Caco-2 (cell line): ENCODE measurements around the gene SETD5. TPM values are rescaled to one million over a fixed set of nuclear protein-coding genes. Genes with fewer than 3 reads are reported as not detected.

ENCODE experiments used
- BruUV-seq: library from RNA; stranded (reverse); fragments of 400-500 nt; replicated peaks from 2 replicates; lab custom pipeline; 2021; lab: Mats Ljungman, UMichigan
- CTCF ChIA-PET: fragments of 300-600 bp; sonication (Branson Sonifier 250); formaldehyde crosslinking; loops from one replicate; lab custom pipeline; 2022; ENCODE audit warnings: antibody characterized with exemption; lab: Charles Lee
- POLR2A ChIA-PET: fragments of 300-600 bp; sonication (Branson Sonifier 250); formaldehyde crosslinking; loops from one replicate; lab custom pipeline; 2022; ENCODE audit warnings: antibody characterized with exemption; lab: Charles Lee
- DNase-seq, 2 experiments: peaks; one replicate each; pipeline versions ENCODE4 v3.0.0 to v3.0.0-alpha.2; 2020 to 2022
- H3K27me3 ChIP-seq: replicated peaks from 2 replicates; pipeline ENCODE4 v1.6.0; 2011; ENCODE audit warnings: low read length; ENCODE audit not compliant: control insufficient read depth, insufficient read depth
- H3K36me3 ChIP-seq: 2 replicates; pipeline ENCODE4 v1.5.1; 2011; ENCODE audit warnings: low read length; ENCODE audit not compliant: control insufficient read depth, insufficient read depth
- H3K4me1 ChIP-seq: fragments of 250-450 bp; sonication (Bioruptor Pico); 2 replicates; pipeline ENCODE4 v1.5.1; 2020; ENCODE audit warnings: mild to moderate bottlenecking
- H3K4me3 ChIP-seq: 2 replicates; pipeline ENCODE4 v1.5.1; 2011; ENCODE audit warnings: low read depth, mild to moderate bottlenecking, control low read depth, low read length
- H3K9me3 ChIP-seq: fragments of 250-450 bp; sonication (Bioruptor Pico); 2 replicates; pipeline ENCODE4 v1.5.1; 2020; ENCODE audit warnings: mild to moderate bottlenecking, moderate library complexity
- H3K27ac Mint-ChIP-seq: one replicate; pipeline ENCODE4 v1.8.0; 2022; ENCODE audit warnings: mixed read lengths; ENCODE audit not compliant: unreplicated experiment
- H3K27me3 Mint-ChIP-seq: one replicate; pipeline ENCODE4 v1.8.0; 2022; ENCODE audit warnings: mixed read lengths; ENCODE audit not compliant: insufficient read depth, unreplicated experiment
- H3K36me3 Mint-ChIP-seq: one replicate; pipeline ENCODE4 v1.8.0; 2022; ENCODE audit warnings: mild to moderate bottlenecking, mixed read lengths; ENCODE audit not compliant: insufficient read depth, unreplicated experiment
- H3K4me1 Mint-ChIP-seq: one replicate; pipeline ENCODE4 v1.8.0; 2022; ENCODE audit warnings: low read depth, mixed read lengths; ENCODE audit not compliant: unreplicated experiment
- H3K4me3 Mint-ChIP-seq: one replicate; pipeline ENCODE4 v1.8.0; 2022; ENCODE audit warnings: mild to moderate bottlenecking, moderate library complexity, mixed read lengths; ENCODE audit not compliant: unreplicated experiment
- H3K9me3 Mint-ChIP-seq: one replicate; pipeline ENCODE4 v1.8.0; 2022; ENCODE audit warnings: mixed read lengths; ENCODE audit not compliant: unreplicated experiment
- intact Hi-C: fragments of 100-400 bp; cut with micrococcal nuclease; formaldehyde crosslinking; loops from one replicate; pipeline ENCODE4 v1.10.0; 2022; ENCODE audit not compliant: unreplicated experiment
- total RNA-seq: library from RNA; stranded (reverse); gene quantifications from 2 replicates; pipeline ENCODE4 v1.2.3, GENCODE V29; 2022
- TF ChIP-seq, protein P1 (sequence below), 2 experiments: fragments of 200-600 bp in 1 of 2; IDR thresholded peaks; 1 replicate in 1 of 2; 2 replicates in 1 of 2; pipeline versions ENCODE4 v1.5.1 to v1.8.0; 2011 to 2022; ENCODE audit warnings: antibody characterized with exemption in 1 of 2, control low read depth in 1 of 2, inconsistent platforms in 1 of 2, low read depth in 1 of 2, low read length in 1 of 2, mild to moderate bottlenecking in 1 of 2, moderate library complexity in 1 of 2; ENCODE audit not compliant: insufficient read depth in 1 of 2, severe bottlenecking in 1 of 2, unreplicated experiment in 1 of 2

SETD5 gene
- total RNA-seq, 1 experiment from 2014 or later, result 140 TPM

DNA sequence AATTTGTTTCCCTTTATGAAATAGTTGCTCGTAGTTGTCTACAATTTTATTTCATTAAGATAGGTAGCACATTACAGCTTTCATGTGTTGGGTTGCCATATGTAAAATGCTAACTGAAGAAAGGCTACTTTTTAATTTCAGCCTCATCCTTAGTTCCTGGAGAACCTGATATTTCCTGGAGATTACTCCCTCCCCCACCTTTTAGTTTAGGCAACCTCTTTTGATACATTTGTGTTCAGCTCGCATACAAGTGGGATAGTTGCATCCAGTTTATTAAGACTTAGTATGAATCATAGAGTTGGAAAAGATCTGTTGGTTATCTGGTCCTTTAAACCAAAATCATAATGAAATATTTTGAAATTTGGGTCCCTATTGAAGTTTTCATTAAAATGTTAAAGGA lies 6.0 kb downstream of the SETD5 start:
- Histone ChIP-seq H3K4me1 (peaks cover 60% of the 10 kb centered on the region), H3K9me3 (no peaks in the 10 kb centered on the region), H3K27me3 (no peaks in the 10 kb centered on the region), H3K36me3 (no peaks in the 10 kb centered on the region), H3K4me3 (no peak overlapping the region)
- Mint-ChIP-seq H3K36me3 (peaks cover 6% of the 10 kb centered on the region), H3K4me1 (peaks cover 32% of the 10 kb centered on the region), H3K27ac (no peak overlapping the region), H3K4me3 (no peak overlapping the region), H3K27me3 (no peaks in the 10 kb centered on the region), H3K9me3 (no peaks in the 10 kb centered on the region)
- ChIA-PET POLR2A (no interaction called here), CTCF (no interaction called here)
- no TSS peak for BruUV-seq
- intact Hi-C loops, result no loop called here
- no peak for DNase-seq
- TF ChIP-seq, protein P1, sequence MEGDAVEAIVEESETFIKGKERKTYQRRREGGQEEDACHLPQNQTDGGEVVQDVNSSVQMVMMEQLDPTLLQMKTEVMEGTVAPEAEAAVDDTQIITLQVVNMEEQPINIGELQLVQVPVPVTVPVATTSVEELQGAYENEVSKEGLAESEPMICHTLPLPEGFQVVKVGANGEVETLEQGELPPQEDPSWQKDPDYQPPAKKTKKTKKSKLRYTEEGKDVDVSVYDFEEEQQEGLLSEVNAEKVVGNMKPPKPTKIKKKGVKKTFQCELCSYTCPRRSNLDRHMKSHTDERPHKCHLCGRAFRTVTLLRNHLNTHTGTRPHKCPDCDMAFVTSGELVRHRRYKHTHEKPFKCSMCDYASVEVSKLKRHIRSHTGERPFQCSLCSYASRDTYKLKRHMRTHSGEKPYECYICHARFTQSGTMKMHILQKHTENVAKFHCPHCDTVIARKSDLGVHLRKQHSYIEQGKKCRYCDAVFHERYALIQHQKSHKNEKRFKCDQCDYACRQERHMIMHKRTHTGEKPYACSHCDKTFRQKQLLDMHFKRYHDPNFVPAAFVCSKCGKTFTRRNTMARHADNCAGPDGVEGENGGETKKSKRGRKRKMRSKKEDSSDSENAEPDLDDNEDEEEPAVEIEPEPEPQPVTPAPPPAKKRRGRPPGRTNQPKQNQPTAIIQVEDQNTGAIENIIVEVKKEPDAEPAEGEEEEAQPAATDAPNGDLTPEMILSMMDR (IDR thresholded peaks at IDR 0.05; ENCODE audit: insufficient read depth in 1 of 2, low read depth in 1 of 2, low read length in 1 of 2, severe bottlenecking in 1 of 2, unreplicated experiment in 1 of 2), result no peak

DNA sequence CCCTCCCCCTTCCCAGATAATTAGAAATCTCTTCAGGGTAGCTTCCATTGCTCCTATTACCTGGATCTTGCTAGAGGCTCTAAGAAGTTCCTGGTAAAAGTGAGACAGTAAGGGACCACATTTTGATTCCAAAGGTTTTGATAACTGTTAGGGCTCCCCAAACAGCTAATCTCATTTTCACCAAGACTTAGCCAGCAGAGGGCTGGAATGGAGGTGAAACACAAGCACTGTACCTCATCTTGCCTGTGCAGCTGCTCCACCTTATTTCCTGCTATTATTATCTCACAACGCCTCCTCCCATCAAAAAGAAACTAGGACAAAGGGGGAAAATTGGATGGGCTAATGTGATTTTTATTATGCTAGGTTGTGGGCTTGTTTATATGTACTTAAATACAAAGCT lies 7.3 kb downstream of the SETD5 start:
- intact Hi-C loops, result no loop called here
- Histone ChIP-seq H3K27me3 (no peaks in the 10 kb centered on the region), H3K4me3 (no peak overlapping the region), H3K4me1 (peaks cover 69% of the 10 kb centered on the region), H3K9me3 (no peaks in the 10 kb centered on the region), H3K36me3 (no peaks in the 10 kb centered on the region)
- H3K27me3 Mint-ChIP-seq, result no peaks in the 10 kb centered on the region
- ChIA-PET CTCF (no interaction called here), POLR2A (no interaction called here)
- H3K9me3 Mint-ChIP-seq, result no peaks in the 10 kb centered on the region
- no peak overlapping the region for H3K27ac Mint-ChIP-seq
- H3K36me3 Mint-ChIP-seq, result peaks cover 7% of the 10 kb centered on the region
- no TSS peak for BruUV-seq
- DNase-seq, result no peak
- no peak overlapping the region for H3K4me3 Mint-ChIP-seq
- peaks cover 36% of the 10 kb centered on the region for H3K4me1 Mint-ChIP-seq
- TF ChIP-seq, protein P1 (IDR thresholded peaks at IDR 0.05; ENCODE audit: insufficient read depth in 1 of 2, low read depth in 1 of 2, low read length in 1 of 2, severe bottlenecking in 1 of 2, unreplicated experiment in 1 of 2), result no peak

DNA sequence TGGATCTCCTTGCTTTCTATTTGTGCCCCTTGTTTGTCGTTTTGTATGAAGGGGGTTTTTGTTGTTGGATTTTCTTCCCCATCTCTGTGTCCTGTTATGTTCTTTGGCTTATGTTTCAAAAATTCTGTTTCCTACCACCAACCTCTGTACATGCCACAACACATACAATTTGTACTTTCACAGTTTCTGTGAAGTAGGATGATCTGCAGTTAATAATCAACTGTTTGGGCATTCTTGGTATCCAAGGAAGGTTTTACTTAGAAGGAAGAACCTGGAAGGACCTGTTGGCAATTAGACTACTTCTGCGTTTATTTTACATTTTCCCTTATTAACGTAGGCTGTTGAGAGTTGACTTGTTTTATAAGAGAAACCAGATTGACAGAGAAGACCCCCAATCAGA lies 8.3 kb downstream of the SETD5 start:
- no peak for DNase-seq
- Mint-ChIP-seq H3K4me1 (peaks cover 39% of the 10 kb centered on the region), H3K36me3 (peaks cover 7% of the 10 kb centered on the region), H3K27ac (peak overlapping the region; percentile 67), H3K9me3 (no peaks in the 10 kb centered on the region), H3K4me3 (peak overlapping the region; percentile 48), H3K27me3 (no peaks in the 10 kb centered on the region)
- ChIA-PET CTCF (interaction anchor here (0.5 kb wide), 1 partner anchor 905 kb away, joined by 6 read pairs; no protein-coding TSS in a partner anchor), POLR2A (no interaction called here)
- Histone ChIP-seq H3K27me3 (no peaks in the 10 kb centered on the region), H3K4me1 (peaks cover 67% of the 10 kb centered on the region), H3K9me3 (no peaks in the 10 kb centered on the region), H3K36me3 (no peaks in the 10 kb centered on the region), H3K4me3 (no peak overlapping the region)
- intact Hi-C loops, result no loop called here
- TF ChIP-seq, protein P1 (IDR thresholded peaks at IDR 0.05; ENCODE audit: insufficient read depth in 1 of 2, low read depth in 1 of 2, low read length in 1 of 2, severe bottlenecking in 1 of 2, unreplicated experiment in 1 of 2), result no peak
- no TSS peak for BruUV-seq
